Urothelium cell line (cell line): Measurements from ENCODE around the gene MANBA.
"Not testable (repeated sequence)": the region's sequence is repeated elsewhere in the genome, so short reads cannot be mapped to it uniquely, and the experiment has no call there.

Source experiments
- DNase-seq: peaks from one replicate; pipeline ENCODE4 v3.0.0; 2011; ENCODE audit warnings: low spot score, mixed read lengths
- FAIRE-seq: peaks from 2 replicates; lab custom pipeline; 2011; peaks lifted over from hg19 to GRCh38; lab: Jason Lieb, UNC

MANBA gene

DNA sequence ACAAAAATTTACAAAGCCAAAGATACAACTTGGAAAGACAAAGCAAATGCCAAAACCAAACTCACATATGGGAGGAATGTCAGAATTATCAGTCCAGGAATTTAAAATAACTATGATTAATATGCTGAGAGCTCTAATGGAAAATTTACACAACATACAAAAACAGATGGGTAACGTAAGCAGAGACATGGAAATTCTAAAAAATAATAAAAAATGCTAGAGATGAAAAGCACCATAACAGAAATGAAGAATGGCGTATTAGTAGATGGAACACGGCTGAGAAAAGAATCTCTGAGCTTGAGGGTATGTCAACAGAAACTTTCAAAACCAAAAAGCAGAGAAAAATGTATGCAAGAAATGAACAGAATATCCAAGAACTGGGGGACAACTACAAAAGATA, 4.1 kb upstream of the MANBA start:
- DNase-seq (no peak), FAIRE-seq (no peak)

DNA sequence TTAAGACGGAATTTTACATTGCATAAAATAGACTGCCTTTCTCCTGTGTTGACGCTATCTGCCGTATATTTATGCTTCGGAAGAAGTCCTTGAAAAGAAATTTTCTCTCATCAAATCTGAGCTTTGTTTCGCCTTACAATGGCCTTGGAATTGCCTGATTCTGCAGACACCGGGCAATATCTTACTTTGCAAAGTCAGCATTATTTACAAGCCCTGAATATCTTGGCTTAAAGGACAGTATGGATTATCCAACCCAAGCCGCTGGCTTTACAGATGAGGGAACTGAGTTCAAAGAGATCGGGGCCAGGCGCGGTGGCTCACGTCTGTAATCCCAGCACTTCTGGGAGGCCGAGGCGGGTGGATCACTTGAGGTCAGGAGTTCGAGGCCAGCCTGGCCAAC, 1.1 kb upstream of the MANBA start:
- no peak for FAIRE-seq

DNA sequence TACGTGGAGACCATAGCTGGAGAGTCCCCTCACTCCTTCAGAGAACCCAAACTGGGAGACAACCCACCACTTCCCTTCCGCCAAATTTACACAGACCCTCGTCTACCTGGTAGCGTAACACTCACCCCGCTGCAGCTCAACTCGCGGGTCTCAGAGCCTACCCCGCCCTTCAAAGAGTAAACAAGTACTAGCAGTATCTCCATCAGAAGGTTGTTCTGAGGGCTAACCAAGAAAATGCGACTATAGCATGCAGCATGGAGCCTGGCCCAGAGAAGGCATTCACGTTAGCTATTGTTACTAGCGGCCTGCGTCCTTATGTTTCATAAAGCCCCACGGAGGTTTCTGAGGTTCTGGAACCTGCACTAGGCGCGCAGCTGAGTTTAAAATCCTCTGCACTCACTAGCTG, 531 bp upstream of the MANBA start:
- DNase-seq (no peak), FAIRE-seq (no peak)

More for the DNA sequence above, 1.1 kb upstream of the MANBA start:
- no peak for DNase-seq

DNA sequence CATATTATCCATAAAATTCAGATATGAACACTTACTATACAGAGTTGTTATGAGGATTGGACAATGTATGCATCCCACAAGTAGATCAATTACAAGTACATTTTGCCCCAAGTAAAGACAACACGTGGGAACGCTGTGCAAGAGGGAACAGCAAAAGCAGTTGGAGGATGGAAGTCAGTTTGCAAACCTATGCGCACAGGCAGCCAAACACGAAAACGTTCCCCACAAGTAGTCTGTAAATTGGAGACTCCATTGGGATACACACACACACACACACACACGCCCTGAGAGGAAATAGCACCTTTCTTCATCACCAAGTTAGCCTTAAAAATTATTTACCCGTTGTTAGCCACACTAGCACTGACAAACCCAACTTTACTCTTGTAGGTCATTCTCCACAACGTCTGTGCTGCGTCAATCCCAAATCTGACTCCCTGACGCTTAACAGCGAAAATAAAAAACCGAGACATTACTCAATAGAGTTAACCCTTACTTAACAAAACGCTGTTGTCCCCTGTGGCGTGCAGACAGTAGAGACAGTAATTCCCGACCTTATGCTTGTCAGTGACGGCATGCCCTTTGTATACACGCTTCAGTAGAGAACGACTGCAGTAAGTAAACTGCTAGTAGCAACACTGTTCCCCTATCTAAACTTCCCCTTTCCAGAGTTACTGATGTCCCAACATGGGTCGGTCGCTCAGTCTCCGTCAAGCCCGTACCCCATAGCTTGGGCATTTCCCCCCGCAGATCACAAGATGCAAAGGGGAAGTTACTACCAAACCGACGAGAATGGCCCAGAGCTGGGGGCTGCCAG, 730 bp downstream of the MANBA start:
- FAIRE-seq (no peak), DNase-seq (peak; percentile 25)

DNA sequence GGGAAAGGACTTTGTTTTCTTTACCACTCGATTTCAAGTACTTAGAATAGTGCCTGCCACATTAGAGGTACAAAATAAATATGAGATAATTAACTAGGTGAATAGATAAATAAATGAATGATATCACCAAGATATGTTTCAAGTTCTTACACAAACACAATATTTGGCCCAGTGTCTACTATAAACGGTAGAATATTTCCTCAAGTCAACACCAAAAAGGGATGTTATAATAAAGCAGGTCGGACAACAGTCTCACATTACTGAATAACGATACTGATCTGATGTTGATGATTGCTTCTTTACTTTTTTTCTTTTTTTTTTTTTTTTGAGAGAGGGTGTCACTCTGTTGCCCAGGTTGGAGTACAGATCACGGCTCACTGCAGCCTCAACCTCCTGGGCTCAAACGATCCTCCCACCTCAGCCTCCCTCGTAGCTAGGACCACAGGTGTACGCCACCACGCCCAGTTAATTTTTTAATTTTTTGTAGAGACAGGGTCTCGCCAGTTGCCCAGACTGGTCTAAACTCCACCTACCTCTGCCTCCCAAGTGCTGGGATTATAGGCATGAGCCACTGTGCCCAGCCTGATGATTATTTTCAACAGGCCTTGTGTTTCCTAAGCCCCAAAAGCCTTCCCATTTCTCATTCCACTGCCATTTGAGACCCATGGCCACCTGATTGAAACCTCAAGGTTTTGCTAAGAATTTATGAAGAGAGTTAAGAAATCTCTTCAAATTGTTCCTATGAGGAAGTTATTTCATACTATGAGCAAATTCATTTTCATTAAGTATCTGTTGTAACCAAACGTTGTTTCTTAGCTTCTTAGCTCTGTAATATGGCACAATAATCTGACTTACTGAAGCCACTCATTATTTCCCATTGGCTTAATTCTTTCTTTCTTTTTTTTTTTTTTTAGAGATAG, 2.3 kb downstream of the MANBA start:
- DNase-seq (no peak), FAIRE-seq (no peak)

DNA sequence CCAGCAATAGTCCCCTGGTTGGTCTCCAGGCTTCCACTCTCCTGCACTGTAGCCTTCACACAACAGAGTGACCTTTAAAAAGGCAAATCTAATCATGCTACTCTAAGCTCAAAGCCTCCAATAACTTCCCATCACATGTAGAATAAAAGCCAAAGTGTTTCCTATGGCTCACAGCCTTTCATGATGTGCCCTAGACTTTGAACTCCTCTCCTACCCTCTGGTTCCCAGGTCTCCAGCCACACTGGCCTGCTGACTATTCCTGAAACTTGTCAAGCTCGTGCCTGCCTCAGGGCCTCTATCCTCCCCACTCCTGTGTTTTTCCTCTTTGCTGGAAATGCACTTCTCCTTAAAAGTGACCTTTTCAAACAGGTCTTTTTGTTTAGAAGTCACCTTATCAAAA, 3.1 kb downstream of the MANBA start:
- DNase-seq (no peak), FAIRE-seq (no peak)

DNA sequence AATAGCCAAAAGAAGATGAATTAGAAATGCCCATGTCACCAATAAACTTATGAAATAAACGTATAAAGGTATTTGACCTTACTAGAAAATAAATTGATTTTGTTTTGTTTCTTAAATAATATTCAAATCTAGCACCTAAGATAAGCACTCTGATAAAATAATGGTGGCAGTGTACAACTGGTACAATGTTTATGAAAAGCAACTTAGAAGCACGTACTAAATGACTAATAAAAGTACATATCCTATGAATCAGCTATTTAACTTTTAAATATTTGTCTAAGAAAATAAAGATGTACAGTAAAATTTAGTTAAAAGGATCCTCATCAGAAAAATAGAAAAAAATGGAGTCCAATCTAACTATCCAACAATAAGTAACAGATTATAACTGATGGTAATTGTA, 6.7 kb downstream of the MANBA start:
- FAIRE-seq: no peak
- no peak for DNase-seq

DNA sequence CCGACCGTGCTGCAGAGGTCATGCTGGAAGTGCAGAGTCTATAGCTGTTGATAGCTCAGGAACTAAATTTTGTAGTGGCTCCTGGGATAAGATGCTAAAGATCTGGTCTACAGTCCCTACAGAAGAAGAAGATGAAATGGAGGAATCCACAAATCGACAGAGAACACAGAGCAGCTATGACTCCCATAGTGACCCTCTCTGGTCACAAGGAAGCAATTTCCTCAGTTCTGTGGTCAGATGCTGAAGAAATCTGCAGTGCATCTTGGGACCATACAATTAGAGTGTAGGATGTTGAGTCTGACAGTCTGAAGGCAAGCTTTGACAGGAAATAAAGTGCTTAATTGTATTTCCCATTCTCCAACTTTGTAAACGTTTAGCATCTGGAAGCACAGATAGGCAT, 8.8 kb downstream of the MANBA start:
- no peak for DNase-seq
- no peak for FAIRE-seq

DNA sequence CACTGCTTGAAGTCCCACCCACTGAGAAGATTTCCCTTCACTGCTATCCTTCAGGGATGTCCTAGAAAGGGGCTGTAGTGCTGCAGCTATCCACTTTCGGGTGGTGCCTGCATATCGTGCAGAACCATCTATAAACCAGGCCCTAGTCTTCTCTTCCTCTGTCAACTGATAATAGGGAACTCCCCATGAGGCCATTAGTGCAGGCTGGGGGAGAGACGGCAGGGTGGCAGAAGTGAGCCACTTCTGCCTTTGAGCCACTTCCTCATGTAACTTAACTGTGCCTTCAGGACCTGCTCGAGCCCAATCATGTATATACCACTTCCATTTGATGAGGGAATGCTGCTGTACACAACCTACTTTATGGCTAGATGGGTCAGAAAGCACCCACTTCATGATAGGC, 17.4 kb downstream of the MANBA start:
- FAIRE-seq: not testable (repeated sequence)

DNA sequence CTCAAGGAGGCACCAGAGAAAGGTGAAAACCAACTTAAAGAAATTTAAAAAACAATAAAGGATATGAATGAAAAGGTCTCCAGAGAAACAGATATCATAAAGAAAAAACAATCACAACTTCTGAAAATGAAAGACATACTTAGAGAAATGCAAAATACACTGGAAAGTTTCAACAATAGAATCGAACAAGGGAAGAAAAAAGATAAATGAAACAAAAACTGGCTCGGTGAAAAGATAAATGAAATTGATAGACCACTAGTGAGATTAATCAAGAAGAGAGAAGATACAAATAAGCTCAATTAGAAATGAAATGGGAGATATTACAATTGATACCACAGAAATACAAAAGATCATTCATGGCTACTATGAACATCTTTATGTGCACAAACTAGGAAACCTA, 22.0 kb downstream of the MANBA start:
- DNase-seq, FAIRE-seq: not testable (repeated sequence)

More for the DNA sequence above, 17.4 kb downstream of the MANBA start:
- DNase-seq: not testable (repeated sequence)

DNA sequence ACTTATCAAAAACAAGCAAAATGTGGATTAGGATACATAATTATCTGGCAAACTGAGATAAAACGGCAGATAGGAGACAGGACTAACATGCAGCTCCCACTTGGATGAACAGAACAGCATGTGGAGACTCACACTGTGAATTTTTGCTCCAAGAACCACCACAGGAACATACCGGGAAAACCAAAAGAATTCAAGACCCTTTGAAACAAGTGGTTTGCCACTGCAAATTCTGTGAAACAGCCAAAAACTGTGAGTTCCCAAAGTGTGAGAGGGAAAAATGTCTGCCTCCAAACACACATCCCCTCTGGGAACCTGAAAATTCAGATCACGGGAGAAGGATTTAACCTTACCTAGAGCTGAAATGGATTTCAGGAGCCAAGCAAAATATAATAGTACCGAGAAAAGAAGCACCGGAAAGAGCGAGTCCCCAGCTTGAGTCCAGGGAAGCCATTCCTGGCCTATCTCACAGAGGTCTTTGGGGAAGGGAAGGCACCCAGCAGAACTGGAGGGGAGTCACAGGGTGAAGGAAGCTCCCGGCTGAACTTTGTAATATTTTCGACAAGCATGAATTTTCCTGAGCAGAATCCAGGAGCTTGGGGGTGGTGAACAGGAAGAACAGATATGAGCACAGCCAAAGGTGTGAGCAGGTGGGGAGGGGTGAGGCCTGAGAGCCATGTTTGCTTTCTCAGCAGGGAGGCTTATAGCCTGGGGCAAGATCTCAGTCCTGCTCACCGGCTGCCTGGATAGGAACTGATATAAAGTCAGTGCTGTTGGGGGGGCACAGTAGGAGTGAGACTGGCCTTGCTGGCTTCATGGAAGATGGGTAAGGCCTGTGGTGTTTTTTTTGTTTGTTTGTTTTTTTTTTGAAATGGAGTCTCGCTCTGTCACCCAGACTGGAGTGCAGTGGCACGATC, 23.9 kb downstream of the MANBA start:
- DNase-seq (no peak), FAIRE-seq (no peak)

DNA sequence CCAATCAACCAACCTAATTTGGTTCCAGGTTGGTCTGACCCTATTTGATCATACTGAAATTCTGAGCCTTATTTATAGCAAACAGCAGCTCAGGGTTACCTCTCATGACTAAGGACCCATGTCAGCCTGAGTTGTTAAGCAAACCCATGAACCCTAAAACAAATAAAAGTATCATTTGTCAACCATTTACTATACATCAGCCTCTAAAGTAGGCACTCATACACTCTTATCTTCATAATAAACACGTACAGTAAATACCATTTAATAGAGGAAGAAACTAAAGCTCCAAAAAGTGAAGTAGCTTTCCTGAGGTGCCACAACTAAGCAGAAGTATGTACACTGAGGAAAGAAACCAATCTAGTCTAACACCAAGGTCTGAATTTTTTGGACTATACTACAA, 25.2 kb downstream of the MANBA start:
- DNase-seq: no peak
- FAIRE-seq: no peak

DNA sequence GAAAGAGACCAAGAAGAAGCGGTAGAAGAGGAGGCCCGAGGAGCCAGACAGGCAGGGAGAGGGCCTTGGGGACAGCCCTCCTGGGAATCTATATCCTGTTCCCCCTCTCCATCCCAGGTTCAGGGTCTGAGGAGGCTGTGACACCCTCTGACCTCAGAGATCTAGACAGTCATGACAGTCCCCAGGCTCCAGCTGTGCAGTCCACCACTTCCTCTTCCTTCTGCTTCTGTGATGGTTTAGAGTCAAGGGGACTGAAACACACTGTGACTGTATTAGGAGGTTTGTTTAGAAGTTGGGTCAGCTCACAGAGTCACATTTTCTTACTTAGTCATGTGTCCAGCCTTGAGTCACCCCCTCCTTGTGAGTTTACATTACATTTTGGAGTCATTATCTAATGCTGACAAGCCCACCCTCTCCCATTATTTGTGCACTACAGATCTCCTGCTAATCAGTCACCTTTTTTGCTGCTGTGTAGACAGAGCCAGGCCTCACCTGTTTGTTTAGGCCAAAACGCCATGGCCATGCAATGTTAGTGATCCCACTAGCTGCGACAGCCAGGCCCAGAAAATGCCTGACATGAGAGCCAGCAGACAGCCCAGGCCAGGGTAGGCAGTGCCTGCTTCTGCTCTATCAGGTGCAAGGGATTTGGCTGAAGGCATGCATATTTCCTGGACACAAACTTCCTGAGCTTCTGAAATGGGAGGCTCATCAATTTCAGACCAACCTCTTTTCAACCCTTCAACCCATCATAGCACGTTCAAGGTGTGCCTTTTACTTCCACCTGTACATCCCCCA, 26.0 kb downstream of the MANBA start:
- DNase-seq (no peak), FAIRE-seq (no peak)

DNA sequence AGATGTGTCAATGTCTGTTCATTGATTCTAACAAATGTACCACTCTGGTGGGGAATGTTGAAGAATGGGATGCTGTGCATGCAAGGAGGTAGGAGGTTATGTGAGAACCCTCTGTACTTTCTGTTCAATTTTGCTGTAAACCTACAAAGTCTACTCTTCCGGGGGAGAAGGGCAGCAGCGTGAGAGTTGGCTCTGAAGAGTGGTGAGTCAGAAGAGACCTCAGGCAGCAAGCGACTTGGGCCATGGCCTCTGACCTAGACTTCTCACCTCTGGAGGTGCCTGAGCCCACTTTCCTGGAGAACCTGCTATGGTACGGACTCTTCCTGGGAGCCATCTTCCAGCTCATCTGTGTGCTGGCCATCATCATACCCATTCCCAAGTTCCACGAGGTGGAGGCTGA, 26.7 kb downstream of the MANBA start:
- FAIRE-seq (no peak), DNase-seq (no peak)

DNA sequence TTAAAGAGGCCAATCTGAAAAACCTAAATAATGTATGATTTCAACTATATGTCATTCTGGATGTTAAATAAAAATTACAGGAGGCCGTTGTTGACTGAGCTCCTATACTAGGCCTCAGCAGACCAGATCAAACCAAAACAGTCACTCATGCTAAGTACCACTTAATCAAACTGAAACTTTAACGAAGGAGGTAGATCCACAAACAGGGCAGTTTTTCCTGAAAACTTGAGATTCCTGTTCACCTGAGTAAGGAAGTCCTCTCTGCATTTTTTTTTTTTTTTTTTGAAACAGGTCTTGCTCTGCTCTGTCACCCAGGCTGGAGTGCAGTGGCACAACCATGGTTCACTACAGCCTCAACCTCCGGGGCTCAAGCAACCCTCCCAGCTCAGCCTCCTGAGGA, 27.7 kb downstream of the MANBA start:
- FAIRE-seq (no peak), DNase-seq (no peak)

DNA sequence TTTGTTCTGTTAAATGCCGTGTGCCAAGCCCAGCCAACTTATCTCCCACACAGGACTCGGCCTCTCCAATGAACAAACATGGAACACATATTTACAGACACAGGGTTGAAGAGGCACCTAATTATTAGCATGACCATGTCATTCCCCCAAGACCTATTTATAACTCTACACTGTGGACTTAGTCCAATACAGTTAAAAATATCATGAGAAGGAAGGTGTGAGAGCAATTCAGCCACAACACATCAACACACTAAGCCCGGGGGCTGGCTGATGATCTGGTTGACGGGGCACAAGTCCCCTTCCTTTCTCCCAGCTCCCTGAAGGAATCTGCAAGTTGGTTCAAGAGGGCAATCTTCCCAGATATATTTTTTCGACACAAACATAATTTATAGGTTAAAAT, 28.1 kb downstream of the MANBA start:
- no peak for FAIRE-seq
- no peak for DNase-seq

DNA sequence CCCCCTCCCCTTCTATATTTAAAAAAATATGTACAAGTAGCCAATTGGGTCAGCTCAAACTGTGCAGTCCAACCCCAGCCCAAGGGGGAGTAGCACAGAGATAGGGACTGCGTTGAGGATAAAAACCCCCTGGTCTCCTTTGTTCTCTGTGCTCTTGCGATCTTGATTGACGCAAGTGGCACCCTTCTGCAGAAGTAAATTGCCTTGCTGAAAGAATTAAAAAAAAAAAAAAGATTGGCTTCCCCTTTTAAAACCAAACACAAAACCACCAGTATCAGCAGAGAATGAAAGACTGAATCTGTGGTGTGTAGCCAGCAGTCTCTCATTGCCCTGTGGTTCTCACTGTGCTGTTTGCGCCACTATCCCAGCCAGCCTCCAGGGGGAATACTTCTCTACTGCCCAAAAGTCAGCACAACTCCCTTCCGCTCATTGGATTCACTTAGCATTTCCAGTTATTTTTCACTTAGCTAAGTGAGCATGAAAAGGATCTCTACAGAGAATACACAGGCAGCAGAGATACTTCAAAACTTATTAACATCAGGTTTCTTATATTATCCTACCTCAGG, 29.7 kb downstream of the MANBA start:
- FAIRE-seq: no peak
- no peak for DNase-seq

DNA sequence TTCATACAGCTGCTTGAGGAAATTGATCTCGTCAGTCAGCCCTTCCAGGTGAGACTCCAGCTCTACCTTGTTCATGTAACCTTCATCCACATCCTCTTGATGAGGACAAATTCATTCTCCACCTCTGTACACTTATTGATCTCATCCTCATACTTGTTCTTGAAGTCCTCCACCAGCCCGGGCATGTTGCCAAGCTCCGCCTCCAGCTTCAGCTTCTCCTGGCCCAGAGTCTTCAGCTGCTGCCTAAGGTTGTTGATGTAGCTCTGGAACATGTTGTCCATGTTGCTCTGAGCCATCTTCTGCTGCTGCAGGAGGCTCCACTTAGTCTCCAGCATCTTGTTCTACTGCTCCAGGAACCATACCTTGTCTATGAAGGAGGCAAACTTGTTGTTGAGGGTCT, 31.3 kb downstream of the MANBA start:
- DNase-seq, FAIRE-seq: not testable (repeated sequence)

DNA sequence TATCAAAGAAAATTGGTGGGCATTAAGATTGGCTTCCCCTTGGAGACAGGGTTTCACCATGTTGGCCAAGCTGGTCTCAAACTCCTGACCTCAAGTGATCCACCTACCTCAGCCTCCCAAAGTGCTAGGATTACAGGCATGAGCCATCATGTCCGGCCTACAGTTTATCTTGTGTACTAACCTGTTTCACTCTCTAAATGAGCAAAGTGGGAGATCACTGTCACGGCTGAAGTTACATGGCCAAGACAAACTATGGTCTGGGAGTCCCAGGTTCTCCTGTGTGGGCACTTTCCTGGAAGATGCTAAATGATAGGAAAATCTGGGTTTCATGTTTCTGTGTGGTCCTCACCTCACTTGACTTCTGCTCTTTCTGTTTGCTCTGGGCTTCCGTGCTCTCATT, 33.8 kb downstream of the MANBA start:
- DNase-seq, FAIRE-seq: not testable (repeated sequence)

DNA sequence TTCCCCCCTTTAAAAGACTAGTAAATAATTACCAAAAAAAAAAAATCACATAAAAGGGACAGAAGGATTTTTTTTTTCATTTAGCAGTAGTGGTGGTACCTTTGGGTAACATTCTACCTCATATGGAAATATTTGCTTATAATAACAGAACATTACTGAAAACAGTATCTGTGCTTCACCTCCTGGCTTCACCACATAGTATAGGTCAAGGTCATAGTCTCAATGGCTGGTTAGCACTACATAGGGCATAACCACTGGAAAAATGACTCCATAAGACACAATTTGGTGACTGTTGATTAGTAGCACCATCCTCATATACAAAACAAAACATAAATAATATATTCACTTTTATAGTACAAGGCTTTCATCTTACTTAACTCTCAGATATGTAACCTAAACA, 34.7 kb downstream of the MANBA start:
- FAIRE-seq (no peak), DNase-seq (no peak)
